Activated naive CD4-positive, alpha-beta T cell treated with anti-CD3 and anti-CD28 coated beads, Interleukin-2, amount 50 U/mL, for 72 hours (primary cell): ENCODE measurements around the gene SARNP. TPM values are rescaled to one million over a fixed set of nuclear protein-coding genes. Genes with fewer than 3 reads are reported as not detected.
"Not testable (repeated sequence)": the region's sequence is repeated elsewhere in the genome, so short reads cannot be mapped to it uniquely, and the experiment has no call there.

Experiments
- ATAC-seq, 2 donors: fragments of 150-1000 bp; cut with Tn5 transposase; 2 replicates each; pipeline ENCODE4 v1.10.0; 2021; ENCODE audit warnings: mild to moderate bottlenecking in 2 of 2, moderate library complexity in 2 of 2
- DNase-seq, 2 donors: peaks; one replicate each; pipeline ENCODE4 v3.0.0; 2021 to 2022; ENCODE audit warnings: low spot score in 2 of 2
- H3K27ac Mint-ChIP-seq, 2 donors: one replicate each; pipeline ENCODE4 v1.8.0; 2022; ENCODE audit warnings: mild to moderate bottlenecking in 2 of 2, mixed read lengths in 2 of 2
- H3K36me3 Mint-ChIP-seq, 2 donors: one replicate each; pipeline ENCODE4 v1.8.0; 2022; ENCODE audit warnings: mixed read lengths in 2 of 2
- H3K9me3 Mint-ChIP-seq, 2 donors: one replicate each; pipeline ENCODE4 v1.8.0; 2022; ENCODE audit warnings: mixed read lengths in 2 of 2
- total RNA-seq, 2 donors: library from RNA; stranded (reverse); gene quantifications; one replicate each; pipeline ENCODE4 v1.2.3, GENCODE V29; 2022

SARNP gene
- total RNA-seq, 2 donors from 2014 or later = 95.0 to 101 TPM

- H3K36me3 Mint-ChIP-seq = peaks cover 4 to 6% of the 10 kb centered on the region in 2 donors
- ATAC-seq = no peak
Measured at GRCh38 chr12:55767156-55767555, 50.4 kb downstream of the SARNP start.

GRCh38 chr12:55765736-55766290, 51.7 kb downstream of the SARNP start:
- ATAC-seq = no peak
- H3K9me3 Mint-ChIP-seq = no peaks in the 10 kb centered on the region
- H3K27ac Mint-ChIP-seq = peak overlapping the region in 1 of 2 donors; percentile 19

More at GRCh38 chr12:55767156-55767555, 50.4 kb downstream of the SARNP start:
- H3K9me3 Mint-ChIP-seq = no peaks in the 10 kb centered on the region
- no peak for DNase-seq
- H3K27ac Mint-ChIP-seq = no peak overlapping the region

GRCh38 chr12:55762646-55763045, 54.9 kb downstream of the SARNP start:
- ATAC-seq (no peak), DNase-seq (no peak)
- Mint-ChIP-seq H3K9me3 (peaks cover 0 to 4% of the 10 kb centered on the region in 2 donors), H3K36me3 (peaks cover 0 to 32% of the 10 kb centered on the region in 2 donors), H3K27ac (no peak overlapping the region)

More at GRCh38 chr12:55765736-55766290, 51.7 kb downstream of the SARNP start:
- no peak for DNase-seq
- peaks cover 4 to 16% of the 10 kb centered on the region in 2 donors for H3K36me3 Mint-ChIP-seq

GRCh38 chr12:55760663-55761062, 56.9 kb downstream of the SARNP start:
- DNase-seq = peak in 1 of 2 donors; percentile 43
- ATAC-seq = peak; percentile 93 to 97
- Mint-ChIP-seq H3K27ac (peak overlapping the region; percentile 86 to 94), H3K9me3 (peaks cover 0 to 4% of the 10 kb centered on the region in 2 donors), H3K36me3 (peaks cover 0 to 38% of the 10 kb centered on the region in 2 donors)

- peak overlapping the region; percentile 7 to 50 for H3K27ac Mint-ChIP-seq
- ATAC-seq, H3K9me3 Mint-ChIP-seq, DNase-seq: not testable (repeated sequence)
- H3K36me3 Mint-ChIP-seq = peaks cover 0 to 38% of the 10 kb centered on the region in 2 donors
Measured at GRCh38 chr12:55758575-55758974, 58.9 kb downstream of the SARNP start.

GRCh38 chr12:55757701-55758100, 59.8 kb downstream of the SARNP start:
- Mint-ChIP-seq H3K9me3 (peaks cover 0 to 4% of the 10 kb centered on the region in 2 donors), H3K36me3 (peaks cover 0 to 38% of the 10 kb centered on the region in 2 donors), H3K27ac (peak overlapping the region; percentile 7 to 92)
- DNase-seq (no peak), ATAC-seq (no peak)

- ATAC-seq = no peak
- peaks cover 0 to 22% of the 10 kb centered on the region in 2 donors for H3K36me3 Mint-ChIP-seq
Measured at GRCh38 chr12:55755246-55755645, 62.3 kb downstream of the SARNP start.

GRCh38 chr12:55748230-55748993, 69.1 kb downstream of the SARNP start:
- H3K36me3 Mint-ChIP-seq = no peaks in the 10 kb centered on the region
- peak overlapping the region; percentile 74 to 75 for H3K27ac Mint-ChIP-seq
- no peak for ATAC-seq
- no peaks in the 10 kb centered on the region for H3K9me3 Mint-ChIP-seq
- no peak for DNase-seq

More at GRCh38 chr12:55755246-55755645, 62.3 kb downstream of the SARNP start:
- Mint-ChIP-seq H3K27ac (peak overlapping the region; percentile 23 to 46), H3K9me3 (no peaks in the 10 kb centered on the region)
- no peak for DNase-seq

GRCh38 chr12:55746913-55747231, 70.7 kb downstream of the SARNP start:
- Mint-ChIP-seq H3K9me3 (no peaks in the 10 kb centered on the region), H3K27ac (no peak overlapping the region), H3K36me3 (no peaks in the 10 kb centered on the region)
- no peak for ATAC-seq
- no peak for DNase-seq

- Mint-ChIP-seq H3K9me3 (no peaks in the 10 kb centered on the region), H3K27ac (peak overlapping the region; percentile 2 to 5), H3K36me3 (no peaks in the 10 kb centered on the region)
- peak in 1 of 2 donors; percentile 38 for DNase-seq
- no peak for ATAC-seq
Measured at GRCh38 chr12:55746174-55746912, 71.2 kb downstream of the SARNP start.

- no peaks in the 10 kb centered on the region for H3K9me3 Mint-ChIP-seq
- no peaks in the 10 kb centered on the region for H3K36me3 Mint-ChIP-seq
- H3K27ac Mint-ChIP-seq = peak overlapping the region; percentile 2 to 5
Measured at GRCh38 chr12:55745361-55746173, 72.0 kb downstream of the SARNP start.

GRCh38 chr12:55744340-55745030, 73.0 kb downstream of the SARNP start:
- no peak for ATAC-seq

More at GRCh38 chr12:55745361-55746173, 72.0 kb downstream of the SARNP start:
- DNase-seq (peak in 1 of 2 donors; percentile 31), ATAC-seq (no peak)

GRCh38 chr12:55743406-55744339, 73.9 kb downstream of the SARNP start:
- peak in 1 of 2 donors; percentile 49 for DNase-seq
- peak; percentile 50 to 66 for ATAC-seq
- no peaks in the 10 kb centered on the region for H3K9me3 Mint-ChIP-seq
- no peaks in the 10 kb centered on the region for H3K36me3 Mint-ChIP-seq
- peak overlapping the region; percentile 51 to 64 for H3K27ac Mint-ChIP-seq

More at GRCh38 chr12:55744340-55745030, 73.0 kb downstream of the SARNP start:
- peak overlapping the region; percentile 51 to 64 for H3K27ac Mint-ChIP-seq
- no peak for DNase-seq
- H3K36me3 Mint-ChIP-seq = no peaks in the 10 kb centered on the region
- H3K9me3 Mint-ChIP-seq = no peaks in the 10 kb centered on the region

- Mint-ChIP-seq H3K27ac (peak within 1 kb of the TSS; percentile 51 to 64), H3K9me3 (no peaks in the 10 kb centered on the region), H3K36me3 (no peaks in the 10 kb centered on the region)
- peak in 1 of 2 donors; percentile 74 for DNase-seq
- ATAC-seq = peak; percentile 74 to 77
Measured at GRCh38 chr12:55742719-55743405, 74.7 kb downstream of the SARNP start, which contains the start of gene GDF11. Gene GDF11, plus strand, starts transcription at chr12:55743122. Its CDS starts 195 bp downstream, at chr12:55743317.
